RCC 7860 (cell line): ENCODE measurements around the gene SULT2B1.

Experiments
- DNase-seq: peaks from one replicate; pipeline ENCODE4 v3.0.0-alpha.2; 2015; ENCODE audit warnings: low spot score
- FAIRE-seq: peaks from 2 replicates; lab custom pipeline; 2012; peaks lifted over from hg19 to GRCh38; lab: Jason Lieb, UNC

The SULT2B1 gene

DNA sequence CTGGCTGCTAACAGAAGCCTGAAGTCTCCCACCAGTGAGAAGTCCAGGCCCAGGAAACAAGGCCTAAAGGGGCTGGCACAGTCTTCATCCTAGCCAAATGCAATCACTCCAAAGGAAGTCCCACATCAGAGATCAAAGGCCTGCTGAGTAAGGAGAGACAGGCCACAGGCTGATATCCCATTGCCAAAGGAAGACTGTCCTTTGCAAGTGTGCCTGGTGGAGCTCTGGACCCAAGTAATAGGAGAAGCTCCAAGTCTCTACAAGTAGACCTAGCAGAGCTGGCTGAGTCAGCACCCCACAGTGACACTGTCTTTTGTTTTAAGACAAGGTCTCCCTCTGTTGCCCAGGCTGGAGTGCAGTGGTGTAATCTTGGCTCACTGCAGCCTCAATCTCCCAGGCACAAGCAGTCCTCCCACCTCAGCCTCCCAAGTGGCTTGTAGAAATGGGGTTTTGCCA, 80.7 kb downstream of the SULT2B1 start:
- FAIRE-seq (no peak), DNase-seq (peak; percentile 64)

DNA sequence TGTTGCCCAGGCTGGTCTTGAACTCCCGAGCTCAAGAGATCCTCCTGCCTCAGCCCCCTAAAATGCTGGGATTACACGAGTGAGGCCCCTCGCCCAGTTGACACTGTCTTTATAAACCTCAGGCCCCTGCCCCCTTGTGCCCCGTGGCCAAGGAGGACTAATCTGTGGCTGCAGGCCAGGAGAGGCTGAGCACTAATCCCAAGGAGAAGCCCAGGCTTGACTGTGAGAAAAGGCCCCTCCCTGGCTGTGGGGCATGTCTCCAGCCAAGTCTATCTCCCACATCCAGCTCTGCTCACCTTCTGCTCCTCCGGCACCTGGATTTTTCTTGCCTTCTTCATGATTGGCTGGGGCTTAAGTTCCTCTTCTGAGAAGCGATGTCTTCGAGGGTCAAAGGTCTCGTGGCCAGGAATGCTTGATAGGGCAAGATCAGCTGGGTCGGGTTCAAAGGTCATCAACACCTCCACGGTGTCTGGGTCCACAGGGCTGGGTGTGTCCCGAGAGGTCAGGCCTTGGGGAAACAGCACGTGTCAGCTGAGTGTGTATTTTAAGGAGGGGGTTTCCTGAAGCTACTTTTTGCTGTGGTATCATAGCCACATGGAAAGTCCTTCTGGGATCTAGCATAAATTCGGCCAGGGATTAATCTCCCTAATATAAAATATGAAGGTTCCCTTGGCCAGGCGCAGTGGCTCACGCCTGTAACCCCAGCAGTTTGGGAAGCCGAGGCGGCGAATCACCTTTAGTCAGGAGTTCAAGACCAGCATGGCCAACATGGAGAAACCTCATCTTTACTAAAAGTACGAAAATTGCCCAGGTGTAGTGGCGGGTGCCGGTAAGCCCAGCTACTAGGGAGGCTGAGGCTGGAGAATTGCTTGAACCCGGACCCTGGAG, 81.4 kb downstream of the SULT2B1 start:
- FAIRE-seq (no peak), DNase-seq (no peak)

GRCh38 chr19:48634036-48634342, 82.0 kb downstream of the SULT2B1 start:
- DNase-seq (no peak), FAIRE-seq (no peak)

DNA sequence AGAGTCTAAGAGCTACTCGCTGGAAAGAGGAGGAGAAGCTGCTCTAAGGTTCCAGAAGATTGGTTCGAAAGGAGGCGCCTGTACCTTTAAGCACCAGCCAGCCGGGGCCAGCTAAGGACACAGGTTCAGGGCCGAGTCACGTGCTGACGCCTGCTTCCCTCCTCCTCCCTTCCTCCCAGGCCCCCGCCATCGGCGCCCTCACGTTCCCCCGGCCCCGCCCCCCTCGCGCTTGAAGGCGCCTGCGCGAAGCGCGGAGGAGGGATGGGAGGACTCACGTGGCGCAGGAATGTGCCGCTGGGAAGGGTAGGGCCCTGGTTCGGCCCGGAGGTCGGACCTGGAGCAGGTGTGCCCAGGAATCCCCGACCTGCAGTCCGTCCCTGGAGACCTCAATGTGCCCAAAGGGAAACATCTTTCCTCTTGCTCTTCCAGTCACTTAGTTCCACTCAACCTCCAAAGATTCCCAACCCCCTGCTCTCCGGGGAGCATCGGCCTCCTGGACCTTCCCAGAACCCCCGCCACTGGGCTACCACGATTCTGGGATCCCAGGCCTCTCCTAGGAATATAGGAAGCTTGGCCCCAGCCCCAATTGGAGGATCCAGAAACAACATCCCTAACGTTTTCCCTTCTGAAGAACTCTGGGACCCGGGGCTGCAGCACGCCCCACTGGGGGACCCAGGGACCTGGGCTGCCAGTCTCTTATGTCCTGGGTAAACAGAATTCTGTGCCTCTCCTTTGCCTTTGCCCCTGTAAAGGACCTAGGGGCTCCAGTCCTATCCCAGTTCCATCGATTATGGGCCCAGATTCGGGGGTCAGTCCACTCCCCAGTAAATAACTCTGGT, 82.7 kb downstream of the SULT2B1 start:
- no peak for FAIRE-seq

DNA sequence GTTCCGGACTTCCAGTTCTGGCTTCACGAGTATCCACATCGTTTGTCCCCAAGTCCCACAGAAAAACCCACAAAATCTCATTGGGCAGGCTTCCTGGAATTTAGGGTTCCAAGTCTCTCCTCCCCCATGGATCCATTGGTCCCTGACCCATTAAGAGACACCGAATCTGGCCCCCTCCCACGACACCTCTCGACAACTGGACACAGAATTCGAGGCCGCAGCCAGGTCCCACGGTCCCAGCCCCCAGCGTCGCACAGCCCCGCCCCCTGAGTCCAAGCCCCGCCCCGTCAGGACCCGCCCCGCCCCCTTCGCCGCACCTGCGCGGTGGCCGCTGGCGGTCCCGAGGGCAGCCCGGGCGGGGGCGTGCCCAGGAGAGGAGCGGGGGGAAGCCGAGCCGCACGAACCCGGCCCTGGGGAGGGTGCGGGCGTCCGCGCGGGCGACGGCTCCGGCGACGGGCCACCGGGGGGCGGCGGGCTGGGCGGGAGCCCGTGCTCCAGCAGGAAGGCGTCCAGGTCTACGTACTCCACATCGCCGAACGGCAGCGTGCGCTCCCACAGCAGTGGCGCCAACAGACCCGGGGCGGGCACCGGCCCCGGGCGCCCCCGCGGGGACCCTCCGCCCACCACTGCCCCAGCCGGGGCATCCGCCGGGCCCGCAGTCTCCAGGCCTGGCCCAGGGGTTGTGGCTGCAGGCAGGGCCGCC, 83.4 kb downstream of the SULT2B1 start:
- FAIRE-seq (no peak), DNase-seq (no peak)

More for the DNA sequence above, 82.7 kb downstream of the SULT2B1 start:
- DNase-seq = peak; percentile 58

GRCh38 chr19:48635966-48636858, 84.2 kb downstream of the SULT2B1 start:
- no peak for DNase-seq
- no peak for FAIRE-seq

GRCh38 chr19:48636859-48637448, 85.0 kb downstream of the SULT2B1 start, which contains the start of gene DBP:
Gene DBP, minus strand, starts transcription at chr19:48637379. Its CDS starts 385 bp downstream, at chr19:48636994.
- DNase-seq (no peak), FAIRE-seq (no peak)

DNA sequence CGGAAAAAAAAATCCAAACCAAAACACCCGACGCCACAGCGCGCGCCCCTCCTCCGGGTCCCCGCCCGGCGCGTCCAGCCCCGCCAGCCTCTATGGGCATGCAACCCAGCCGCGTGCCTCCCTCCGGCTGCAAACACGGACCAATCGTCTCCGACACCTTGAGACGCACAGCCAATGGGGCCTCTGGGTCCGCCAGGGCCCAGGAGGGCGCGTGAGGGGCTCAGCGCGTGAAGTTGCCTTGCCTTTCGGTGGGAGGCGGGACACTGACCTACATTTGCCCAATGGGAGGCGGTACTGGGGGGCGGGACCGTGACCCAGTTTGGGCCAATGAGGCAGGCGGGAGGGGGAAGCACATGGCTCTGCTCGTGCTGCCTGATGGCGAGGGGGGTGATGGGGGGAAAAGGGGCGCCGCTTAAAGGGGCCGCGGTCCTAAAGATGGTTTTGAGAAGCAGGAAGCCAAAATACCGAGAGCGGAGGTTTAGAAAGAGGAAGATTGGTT, 85.5 kb downstream of the SULT2B1 start:
- FAIRE-seq = no peak
- peak; percentile 55 for DNase-seq

GRCh38 chr19:48637948-48638830, 86.2 kb downstream of the SULT2B1 start:
- DNase-seq = no peak
- FAIRE-seq = no peak

DNA sequence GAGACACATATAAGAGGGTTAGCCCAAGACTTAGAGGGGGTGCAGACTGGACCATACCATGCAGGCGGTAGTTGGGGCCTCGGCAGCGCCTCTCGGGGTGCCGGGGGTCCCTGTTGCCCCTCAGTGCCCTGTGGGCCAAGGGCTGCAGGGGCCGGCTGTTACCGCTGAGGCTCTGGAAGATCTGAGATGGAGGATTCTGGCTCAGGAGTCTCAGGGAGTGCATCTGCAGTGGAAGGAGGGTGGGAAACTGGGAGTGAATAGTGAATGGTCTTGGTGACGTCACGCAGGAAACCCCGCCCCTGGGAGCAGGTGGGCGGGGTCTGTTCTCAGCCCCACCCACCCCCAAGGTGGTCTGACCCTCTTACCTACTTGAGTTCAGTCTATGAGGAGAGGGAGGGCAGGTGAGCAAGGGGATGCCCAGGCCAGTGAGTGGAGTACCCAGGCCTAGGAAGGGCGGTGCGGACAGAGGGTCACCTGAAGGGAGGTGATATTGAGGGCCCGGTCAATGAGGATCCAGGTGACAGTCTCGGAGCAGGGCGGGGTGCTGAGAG, 86.9 kb downstream of the SULT2B1 start:
- DNase-seq = no peak
- FAIRE-seq = no peak

- no peak for DNase-seq
- FAIRE-seq = no peak
Observed at GRCh38 chr19:48639483-48640375, 87.8 kb downstream of the SULT2B1 start.

- FAIRE-seq (no peak), DNase-seq (no peak)
Observed at GRCh38 chr19:48641850-48642249, 89.9 kb downstream of the SULT2B1 start.

GRCh38 chr19:48642862-48643261, 90.9 kb downstream of the SULT2B1 start:
- DNase-seq (no peak), FAIRE-seq (no peak)

- no peak for DNase-seq
- no peak for FAIRE-seq
Observed at GRCh38 chr19:48644355-48644754, 92.4 kb downstream of the SULT2B1 start.

- FAIRE-seq (no peak), DNase-seq (peak; percentile 23)
Observed at GRCh38 chr19:48644839-48645619, 93.1 kb downstream of the SULT2B1 start.

DNA sequence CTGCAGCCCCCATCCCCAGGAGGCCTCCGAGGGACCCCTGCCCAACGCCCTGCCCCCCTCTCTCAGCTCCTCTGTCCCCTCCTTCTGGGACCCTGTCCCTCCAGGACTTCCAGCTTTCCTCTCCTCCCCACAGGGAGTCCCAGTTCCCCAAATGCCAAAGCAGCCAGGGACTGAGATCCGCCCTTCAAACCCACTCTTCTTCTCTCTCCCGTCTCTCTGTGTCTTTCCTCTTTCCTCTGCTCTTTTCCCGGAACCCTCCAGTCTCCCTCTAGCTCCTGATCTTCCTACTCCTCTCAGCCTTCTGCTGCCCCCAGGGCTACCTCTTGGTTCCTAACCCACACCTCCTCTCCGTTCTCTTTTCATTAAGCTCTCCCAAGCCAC, 93.6 kb downstream of the SULT2B1 start:
- no peak for FAIRE-seq
- DNase-seq = no peak
